Uterus (tissue), 2 donors: ENCODE data around the gene KLK3.

ENCODE experiments used
- CTCF ChIP-seq, 4 experiments: fragments of 200-600 bp in 2 of 4; fragments of 450-650 bp in 2 of 4; sonication (generic) in 2 of 4; IDR thresholded peaks; one replicate each; pipeline ENCODE4 v1.5.1; 2016 to 2019; ENCODE audit warnings: antibody characterized with exemption in 4 of 4, mild to moderate bottlenecking in 2 of 4, moderate library complexity in 1 of 4
- POLR2A ChIP-seq, 2 donors: fragments of 450-650 bp; IDR thresholded peaks; one replicate each; pipeline ENCODE4 v1.6.1; 2016; ENCODE audit warnings: antibody characterized with exemption in 2 of 2, mild to moderate bottlenecking in 1 of 2, moderate library complexity in 1 of 2

GRCh38 chr19:50832666-50833065 is 22.0 kb upstream of the KLK3 start:
- TF ChIP-seq CTCF (IDR thresholded peaks at IDR 0.05) (no peak), POLR2A (IDR thresholded peaks at IDR 0.05) (no peak)
